IMR-90 (cell line): ENCODE results near the gene NTRK3. TPM values are rescaled to one million over a fixed set of nuclear protein-coding genes. Genes with fewer than 3 reads are reported as not detected.

Experiments
- ATAC-seq: fragments of 200-7000 bp; cut with Tn5 transposase; 2 replicates; pipeline ENCODE4 v1.9.1; 2020; ENCODE audit warnings: low read depth, mild to moderate bottlenecking, moderate library complexity
- BruUV-seq: library from RNA; stranded (reverse); fragments of 400-500 nt; replicated peaks from 2 replicates; lab custom pipeline; 2021; lab: Mats Ljungman, UMichigan
- CTCF ChIA-PET: fragments of 300-600 bp; formaldehyde crosslinking; extraction: SDS; loops from one replicate; lab custom pipeline; 2021; ENCODE audit warnings: antibody characterized with exemption; lab: Yijun Ruan, JAX
- POLR2A ChIA-PET: fragments of 300-600 bp; sonication (Branson Sonifier 250); formaldehyde crosslinking; loops from one replicate; lab custom pipeline; 2022; ENCODE audit warnings: antibody characterized with exemption; ENCODE audit not compliant: unreplicated experiment; lab: Charles Lee
- DNase-seq: peaks from one replicate; pipeline ENCODE4 v3.0.0; 2013
- H2AFZ ChIP-seq: replicated peaks from 2 replicates; pipeline ENCODE3; 2013; ENCODE audit warnings: low read length, mild to moderate bottlenecking; ENCODE audit not compliant: poor library complexity
- H2AK5ac ChIP-seq: 2 replicates; pipeline ENCODE4 v1.6.1; 2013; ENCODE audit warnings: low read depth, low read length, inconsistent platforms
- H2AK9ac ChIP-seq: replicated peaks from 2 replicates; pipeline ENCODE3; 2013; ENCODE audit warnings: mild to moderate bottlenecking, low read depth, low read length, moderate library complexity; ENCODE audit not compliant: poor library complexity
- H2BK120ac ChIP-seq: 2 replicates; pipeline ENCODE4 v1.6.1; 2013; ENCODE audit warnings: low read depth, low read length, inconsistent platforms
- H2BK15ac ChIP-seq: 3 replicates; pipeline ENCODE4 v1.6.1; 2013; ENCODE audit warnings: low read depth, low read length, inconsistent platforms
- H2BK20ac ChIP-seq: 2 replicates; pipeline ENCODE4 v1.6.1; 2013; ENCODE audit warnings: low read depth, mild to moderate bottlenecking, inconsistent platforms, low read length, moderate library complexity
- H2BK5ac ChIP-seq: 2 replicates; pipeline ENCODE4 v1.6.1; 2013; ENCODE audit warnings: mild to moderate bottlenecking, low read depth, low read length, inconsistent platforms; ENCODE audit not compliant: poor library complexity, severe bottlenecking
- H3K14ac ChIP-seq: replicated peaks from 2 replicates; pipeline ENCODE4 v1.6.1; 2013; ENCODE audit warnings: low read depth, low read length, inconsistent platforms
- H3K18ac ChIP-seq: 2 replicates; pipeline ENCODE4 v1.6.1; 2013; ENCODE audit warnings: low read depth, low read length, control low read depth
- H3K23ac ChIP-seq: 2 replicates; pipeline ENCODE4 v1.6.1; 2013; ENCODE audit warnings: low read depth, low read length, inconsistent platforms
- H3K27ac ChIP-seq: 2 replicates; pipeline ENCODE4 v1.5.1; 2013; ENCODE audit warnings: mild to moderate bottlenecking, control low read depth, low read length; ENCODE audit not compliant: insufficient read depth
- H3K27me3 ChIP-seq: 2 replicates; pipeline ENCODE4 v1.6.1; 2013; ENCODE audit warnings: low read length; ENCODE audit not compliant: control insufficient read depth, insufficient read depth
- H3K36me3 ChIP-seq: 2 replicates; pipeline ENCODE4 v1.6.1; 2013; ENCODE audit warnings: low read length, mixed read lengths; ENCODE audit not compliant: control insufficient read depth, insufficient read depth
- H3K4ac ChIP-seq: 2 replicates; pipeline ENCODE4 v1.6.1; 2013; ENCODE audit warnings: low read depth, low read length, inconsistent platforms
- H3K4me1 ChIP-seq: 2 replicates; pipeline ENCODE4 v1.6.1; 2013; ENCODE audit warnings: low read length, mixed read lengths; ENCODE audit not compliant: control insufficient read depth, insufficient read depth
- H3K4me2 ChIP-seq: 2 replicates; pipeline ENCODE4 v1.6.1; 2013; ENCODE audit warnings: low read depth, mild to moderate bottlenecking, control low read depth, low read length, moderate library complexity
- H3K4me3 ChIP-seq: 2 replicates; pipeline ENCODE4 v1.5.1; 2013; ENCODE audit warnings: low read depth, mild to moderate bottlenecking, control low read depth, low read length, moderate library complexity; ENCODE audit not compliant: insufficient read depth
- H3K56ac ChIP-seq: 2 replicates; pipeline ENCODE4 v1.6.1; 2013; ENCODE audit warnings: low read length, inconsistent platforms; ENCODE audit not compliant: insufficient read depth; ENCODE audit errors: extremely low read depth
- H3K79me1 ChIP-seq, 2 experiments: 2 replicates each; pipeline ENCODE4 v1.6.1; 2013; ENCODE audit warnings: low read length in 2 of 2, inconsistent platforms in 1 of 2, low read depth in 1 of 2
- H3K9ac ChIP-seq: 2 replicates; pipeline ENCODE4 v1.6.1; 2013; ENCODE audit warnings: low read depth, low read length, control low read depth
- H3K9me1 ChIP-seq: 2 replicates; pipeline ENCODE4 v1.6.1; 2013; ENCODE audit warnings: low read length, inconsistent platforms; ENCODE audit not compliant: insufficient read depth
- H3K9me3 ChIP-seq: 2 replicates; pipeline ENCODE4 v1.6.1; 2013; ENCODE audit warnings: low read length; ENCODE audit not compliant: control insufficient read depth, insufficient read depth
- H4K20me1 ChIP-seq: 2 replicates; pipeline ENCODE4 v1.6.1; 2013; ENCODE audit warnings: low read length, inconsistent platforms; ENCODE audit not compliant: insufficient read depth
- H4K5ac ChIP-seq: 2 replicates; pipeline ENCODE4 v1.6.1; 2013; ENCODE audit warnings: mild to moderate bottlenecking, low read depth, low read length, control low read depth
- H4K8ac ChIP-seq, 2 experiments: 2 replicates each; pipeline ENCODE4 v1.6.1; 2013; ENCODE audit warnings: low read depth in 2 of 2, low read length in 2 of 2, control low read depth in 1 of 2, inconsistent platforms in 1 of 2
- H4K91ac ChIP-seq: 2 replicates; pipeline ENCODE4 v1.6.1; 2013; ENCODE audit warnings: low read depth, low read length, inconsistent platforms; ENCODE audit not compliant: insufficient read depth
- BHLHE40 ChIP-seq: fragments of 150-350 bp; IDR thresholded peaks from 2 replicates; pipeline ENCODE4 v1.6.1; 2016; ENCODE audit warnings: mild to moderate bottlenecking, low read depth, low read length
- CEBPB ChIP-seq: IDR thresholded peaks from 2 replicates; pipeline ENCODE4 v1.6.1; 2012; ENCODE audit warnings: low read depth, low read length, improper control_type of control experiment
- CHD1 ChIP-seq: IDR thresholded peaks from 2 replicates; pipeline ENCODE4 v1.6.1; 2012; ENCODE audit warnings: low read depth, low read length, improper control_type of control experiment
- FOS ChIP-seq: fragments of 150-350 bp; IDR thresholded peaks from 2 replicates; pipeline ENCODE4 v1.6.1; 2016; ENCODE audit warnings: low read depth, low read length
- MAFK ChIP-seq: IDR thresholded peaks from 2 replicates; pipeline ENCODE4 v1.6.1; 2012; ENCODE audit warnings: low read depth, low read length, improper control_type of control experiment
- MAZ ChIP-seq: IDR thresholded peaks from 2 replicates; pipeline ENCODE4 v1.6.1; 2012; ENCODE audit warnings: low read depth, mild to moderate bottlenecking, low read length, improper control_type of control experiment, moderate library complexity, borderline replicate concordance
- MXI1 ChIP-seq: IDR thresholded peaks from 2 replicates; pipeline ENCODE4 v1.6.1; 2012; ENCODE audit warnings: low read depth, mild to moderate bottlenecking, low read length, moderate library complexity, borderline replicate concordance
- NFE2L2 ChIP-seq: fragments of 150-350 bp; IDR thresholded peaks from 2 replicates; pipeline ENCODE4 v1.6.1; 2016; ENCODE audit warnings: low read depth, mild to moderate bottlenecking, low read length
- POLR2A ChIP-seq: IDR thresholded peaks from 2 replicates; pipeline ENCODE4 v1.6.1; 2012; ENCODE audit warnings: mild to moderate bottlenecking, low read depth, low read length
- RAD21 ChIP-seq: IDR thresholded peaks from 2 replicates; pipeline ENCODE4 v1.6.1; 2012; ENCODE audit warnings: low read length, improper control_type of control experiment
- RCOR1 ChIP-seq: IDR thresholded peaks from 2 replicates; pipeline ENCODE4 v1.6.1; 2012; ENCODE audit warnings: mild to moderate bottlenecking, low read length, improper control_type of control experiment; ENCODE audit not compliant: insufficient replicate concordance
- RFX5 ChIP-seq: IDR thresholded peaks from 2 replicates; pipeline ENCODE4 v1.8.0; 2012; ENCODE audit warnings: low read depth, mild to moderate bottlenecking, low read length, moderate library complexity
- SMC3 ChIP-seq: fragments of 150-350 bp; IDR thresholded peaks from 2 replicates; pipeline ENCODE4 v1.6.1; 2016; ENCODE audit warnings: low read depth, mild to moderate bottlenecking, antibody characterized with exemption, low read length, moderate library complexity
- WGBS, 2 experiments: methylation state at CpG; one replicate each; pipeline versions ENCODE4 v1.1.5 to v1.1.7; 2013; ENCODE audit warnings: missing lambda C conversion rate in 2 of 2; ENCODE audit not compliant: insufficient read length in 1 of 2; ENCODE audit errors: extremely low coverage in 2 of 2; 5-methylcytosine and 5-hydroxymethylcytosine counted together
- dilution Hi-C: fragments of 300-500 bp; cut with HindIII; formaldehyde crosslinking; loops from one replicate; pipeline ENCODE4 v1.14.3; 2018; ENCODE audit warnings: low sequenced_read_pairs; ENCODE audit not compliant: unreplicated experiment
- in situ Hi-C: fragments of 300-500 bp; cut with MboI; formaldehyde crosslinking; loops from 3 replicates; pipeline ENCODE4 v1.14.3; 2019; ENCODE audit warnings: low sequenced_read_pairs, inconsistent platforms, mixed read lengths
- intact Hi-C: fragments of 100-400 bp; cut with micrococcal nuclease; formaldehyde crosslinking; loops from 2 replicates; pipeline ENCODE4 v1.10.0; 2022
- polyA plus RNA-seq, 3 experiments: library from polyadenylated mRNA; depleted of rRNA; stranded (reverse); fragments of >200 nt; gene quantifications; 2 replicates each; pipeline ENCODE4 v1.2.3, GENCODE V29; 2012; ENCODE audit warnings: low replicate concordance in 1 of 3
- total RNA-seq: library from RNA; depleted of rRNA; stranded (reverse); fragments of >200 nt; gene quantifications from 2 replicates; pipeline ENCODE4 v1.2.3, GENCODE V29; 2012
- TF ChIP-seq, protein P1 (sequence below): fragments of 150-350 bp; IDR thresholded peaks from 2 replicates; pipeline ENCODE4 v1.6.1; 2017; ENCODE audit warnings: mild to moderate bottlenecking, antibody characterized with exemption, low read length, low read depth
- TF ChIP-seq, protein P2 (sequence below): conservative IDR thresholded peaks from 2 replicates; pipeline ENCODE4 v1.5.1; 2012; ENCODE audit warnings: mild to moderate bottlenecking, low read depth, low read length, improper control_type of control experiment
- TF ChIP-seq, protein P3 (sequence below): fragments of 150-350 bp; IDR thresholded peaks from 2 replicates; pipeline ENCODE4 v1.6.1; 2016; ENCODE audit warnings: low read depth, mild to moderate bottlenecking, low read length, moderate library complexity, borderline replicate concordance

NTRK3 gene
- total and polyA plus RNA-seq, 2 of the 4 experiments (the other 2 are of a cell fraction): under 0.01 to 0.15 TPM

DNA sequence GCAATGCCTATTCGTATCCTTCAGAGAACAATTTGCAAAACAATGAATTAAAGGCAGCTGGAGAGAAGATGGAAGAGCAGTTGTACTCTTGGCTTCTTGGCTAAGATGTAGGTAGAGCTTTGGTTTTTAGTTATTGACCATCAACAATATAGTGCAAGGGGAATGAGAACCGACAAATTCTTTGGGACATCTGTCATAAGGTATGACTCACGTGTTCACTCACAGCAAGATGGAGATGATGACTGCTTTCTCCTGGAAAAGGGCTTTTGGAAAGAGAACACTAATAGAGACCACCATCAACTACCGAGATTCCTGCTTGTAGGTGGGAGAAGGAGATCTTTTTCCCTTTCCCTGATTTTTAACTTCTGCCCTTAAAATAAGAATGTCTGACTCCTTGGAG lies 234.9 kb downstream of the NTRK3 start:
- H3K56ac ChIP-seq: no peak overlapping the region
- no peak for TF ChIP-seq RAD21
- TF ChIP-seq MAZ: no peak
- TF ChIP-seq MAFK: no peak
- TF ChIP-seq SMC3: no peak
- TF ChIP-seq, protein P1, sequence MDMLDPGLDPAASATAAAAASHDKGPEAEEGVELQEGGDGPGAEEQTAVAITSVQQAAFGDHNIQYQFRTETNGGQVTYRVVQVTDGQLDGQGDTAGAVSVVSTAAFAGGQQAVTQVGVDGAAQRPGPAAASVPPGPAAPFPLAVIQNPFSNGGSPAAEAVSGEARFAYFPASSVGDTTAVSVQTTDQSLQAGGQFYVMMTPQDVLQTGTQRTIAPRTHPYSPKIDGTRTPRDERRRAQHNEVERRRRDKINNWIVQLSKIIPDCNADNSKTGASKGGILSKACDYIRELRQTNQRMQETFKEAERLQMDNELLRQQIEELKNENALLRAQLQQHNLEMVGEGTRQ: no peak
- no peak for TF ChIP-seq RFX5
- no peak for TF ChIP-seq NFE2L2
- TF ChIP-seq, protein P2, sequence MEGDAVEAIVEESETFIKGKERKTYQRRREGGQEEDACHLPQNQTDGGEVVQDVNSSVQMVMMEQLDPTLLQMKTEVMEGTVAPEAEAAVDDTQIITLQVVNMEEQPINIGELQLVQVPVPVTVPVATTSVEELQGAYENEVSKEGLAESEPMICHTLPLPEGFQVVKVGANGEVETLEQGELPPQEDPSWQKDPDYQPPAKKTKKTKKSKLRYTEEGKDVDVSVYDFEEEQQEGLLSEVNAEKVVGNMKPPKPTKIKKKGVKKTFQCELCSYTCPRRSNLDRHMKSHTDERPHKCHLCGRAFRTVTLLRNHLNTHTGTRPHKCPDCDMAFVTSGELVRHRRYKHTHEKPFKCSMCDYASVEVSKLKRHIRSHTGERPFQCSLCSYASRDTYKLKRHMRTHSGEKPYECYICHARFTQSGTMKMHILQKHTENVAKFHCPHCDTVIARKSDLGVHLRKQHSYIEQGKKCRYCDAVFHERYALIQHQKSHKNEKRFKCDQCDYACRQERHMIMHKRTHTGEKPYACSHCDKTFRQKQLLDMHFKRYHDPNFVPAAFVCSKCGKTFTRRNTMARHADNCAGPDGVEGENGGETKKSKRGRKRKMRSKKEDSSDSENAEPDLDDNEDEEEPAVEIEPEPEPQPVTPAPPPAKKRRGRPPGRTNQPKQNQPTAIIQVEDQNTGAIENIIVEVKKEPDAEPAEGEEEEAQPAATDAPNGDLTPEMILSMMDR: no peak
- no peak for TF ChIP-seq RCOR1
- no peak for TF ChIP-seq FOS
- TF ChIP-seq POLR2A: no peak
- no peak for TF ChIP-seq CEBPB
- TF ChIP-seq BHLHE40: no peak
- TF ChIP-seq CHD1: no peak
- TF ChIP-seq MXI1: no peak
- TF ChIP-seq, protein P3, sequence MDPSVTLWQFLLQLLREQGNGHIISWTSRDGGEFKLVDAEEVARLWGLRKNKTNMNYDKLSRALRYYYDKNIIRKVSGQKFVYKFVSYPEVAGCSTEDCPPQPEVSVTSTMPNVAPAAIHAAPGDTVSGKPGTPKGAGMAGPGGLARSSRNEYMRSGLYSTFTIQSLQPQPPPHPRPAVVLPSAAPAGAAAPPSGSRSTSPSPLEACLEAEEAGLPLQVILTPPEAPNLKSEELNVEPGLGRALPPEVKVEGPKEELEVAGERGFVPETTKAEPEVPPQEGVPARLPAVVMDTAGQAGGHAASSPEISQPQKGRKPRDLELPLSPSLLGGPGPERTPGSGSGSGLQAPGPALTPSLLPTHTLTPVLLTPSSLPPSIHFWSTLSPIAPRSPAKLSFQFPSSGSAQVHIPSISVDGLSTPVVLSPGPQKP: no peak
- no peaks in the 10 kb centered on the region for H3K79me1 ChIP-seq
- no peak overlapping the region for H4K5ac ChIP-seq
- H3K23ac ChIP-seq: no peak overlapping the region
- no peaks in the 10 kb centered on the region for H4K20me1 ChIP-seq
- no peak overlapping the region for H4K8ac ChIP-seq
- no peak overlapping the region for H2BK5ac ChIP-seq
- ChIA-PET POLR2A (no interaction called here), CTCF (no interaction called here)
- no peaks in the 10 kb centered on the region for H3K4me1 ChIP-seq
- no peak overlapping the region for H2AFZ ChIP-seq
- peaks cover 16% of the 10 kb centered on the region for H3K9me3 ChIP-seq
- no peaks in the 10 kb centered on the region for H3K9me1 ChIP-seq
- H4K91ac ChIP-seq: no peak overlapping the region
- H3K4me2 ChIP-seq: no peak overlapping the region
- intact Hi-C loops: no loop called here
- H2BK120ac ChIP-seq: no peak overlapping the region
- H3K9ac ChIP-seq: no peak overlapping the region
- H3K4me3 ChIP-seq: no peak overlapping the region
- dilution Hi-C loops: no loop called here
- ATAC-seq (no peak), DNase-seq (no peak)
- H2BK20ac ChIP-seq: no peak overlapping the region
- no peak overlapping the region for H2AK9ac ChIP-seq
- H2BK15ac ChIP-seq: no peak overlapping the region
- H3K4ac ChIP-seq: no peak overlapping the region
- no peak overlapping the region for H3K14ac ChIP-seq
- no peak overlapping the region for H3K27ac ChIP-seq
- H3K27me3 ChIP-seq: no peaks in the 10 kb centered on the region
- in situ Hi-C loops: no loop called here
- WGBS, 2 experiments: no CpG with 5 or more reads among the region's 4 CpGs
- H3K18ac ChIP-seq: no peak overlapping the region
- BruUV-seq: no TSS peak
- H3K36me3 ChIP-seq: no peaks in the 10 kb centered on the region
- no peak overlapping the region for H2AK5ac ChIP-seq
